Left lung (tissue), 10 donors: Measurements from ENCODE around the gene CDH11. TPM values are rescaled to one million over a fixed set of nuclear protein-coding genes. Genes with fewer than 3 reads are reported as not detected.

Source experiments
- ATAC-seq: fragments of 200-7000 bp; cut with Tn5 transposase; one replicate; pipeline ENCODE4 v1.9.1; 2020; ENCODE audit warnings: moderate library complexity
- DNase-seq, 4 donors: peaks; one replicate each; pipeline ENCODE4 v3.0.0-alpha.2; 2013 to 2020
- H3K27ac ChIP-seq, 2 donors: fragments of 200-600 bp; sonication (generic) in 1 of 2; one replicate each; pipeline versions ENCODE4 v1.5.0 to v1.8.0; 2020 to 2021
- H3K27me3 ChIP-seq, 2 donors: fragments of 200-600 bp; sonication (generic) in 1 of 2; one replicate each; pipeline versions ENCODE4 v1.5.0 to v1.8.0; 2020 to 2021
- H3K36me3 ChIP-seq, 2 donors: fragments of 200-600 bp; sonication (generic) in 1 of 2; one replicate each; pipeline versions ENCODE4 v1.5.0 to v1.8.0; 2020 to 2021
- H3K4me1 ChIP-seq, 2 donors: fragments of 200-600 bp; one replicate each; pipeline ENCODE4 v1.8.0; 2021
- H3K4me3 ChIP-seq, 2 donors: fragments of 200-600 bp; sonication (generic) in 1 of 2; one replicate each; pipeline versions ENCODE4 v1.5.0 to v1.8.0; 2020 to 2021; ENCODE audit warnings: mild to moderate bottlenecking in 1 of 2
- H3K9me3 ChIP-seq, 2 donors: fragments of 200-600 bp; sonication (generic) in 1 of 2; one replicate each; pipeline versions ENCODE4 v1.5.0 to v1.8.0; 2020 to 2021
- CTCF ChIP-seq, 2 donors: fragments of 200-600 bp; sonication (generic) in 1 of 2; IDR thresholded peaks; one replicate each; pipeline versions ENCODE4 v1.5.0 to v1.8.0; 2021; ENCODE audit warnings: antibody characterized with exemption in 2 of 2
- intact Hi-C, 2 donors: fragments of 100-400 bp; cut with DNase I; formaldehyde crosslinking; loops; one replicate each; pipeline versions ENCODE4 v1.11.2 to v1.14.2; 2022
- polyA plus RNA-seq, 6 donors: library from polyadenylated mRNA; unstranded; fragments of 120-200 nt; gene quantifications; one replicate each; pipeline ENCODE4 v1.2.1, GENCODE V29; 2013; ENCODE audit not compliant: insufficient read length in 6 of 6
- total RNA-seq, 2 donors: library from RNA; stranded (reverse); fragmentation: NEBNext Ultra II Directional; extraction: Animal tissue kit (Norgen Biotek cat#: 25700); gene quantifications; one replicate each; pipeline ENCODE4 v1.2.1, GENCODE V29; 2021
- donor health status: DM: no; HTN: yes; CAD: no.
- donor health status: DM: no; HTN: no; CAD: no.

CDH11 gene
- total and polyA plus RNA-seq, 8 donors, result 161 to 350 (median 311) TPM

GRCh38 chr16:65095090-65095728, 26.7 kb downstream of the CDH11 start:
- Histone ChIP-seq H3K27me3 (no peaks in the 10 kb centered on the region), H3K4me1 (no peaks in the 10 kb centered on the region), H3K9me3 (no peaks in the 10 kb centered on the region), H3K36me3 (no peaks in the 10 kb centered on the region), H3K4me3 (no peak overlapping the region), H3K27ac (no peak overlapping the region)
- no peak for DNase-seq
- intact Hi-C loops, result no loop called here
- no peak for ATAC-seq
- TF ChIP-seq CTCF (IDR thresholded peaks at IDR 0.05), result no peak

DNA sequence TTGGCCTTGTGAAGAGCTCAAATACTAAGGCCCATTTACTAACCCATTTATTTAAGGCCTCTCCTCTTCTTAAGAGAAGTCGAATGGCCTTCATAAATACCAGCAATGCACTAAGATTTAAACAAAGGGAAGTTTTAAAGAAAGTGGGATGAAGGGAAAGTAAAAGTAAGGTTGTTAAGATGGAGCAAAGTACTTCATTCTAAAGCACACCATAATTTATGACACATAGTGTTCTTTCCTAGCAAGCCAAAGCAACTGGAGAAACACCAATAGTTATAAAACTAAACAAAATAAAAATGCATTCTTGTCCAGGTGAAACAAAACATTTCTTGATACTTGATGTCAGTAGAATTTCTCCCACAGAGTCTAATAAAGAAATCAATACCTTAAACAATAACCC, 27.9 kb downstream of the CDH11 start:
- Histone ChIP-seq H3K9me3 (no peaks in the 10 kb centered on the region), H3K4me3 (no peak overlapping the region), H3K4me1 (no peaks in the 10 kb centered on the region), H3K36me3 (no peaks in the 10 kb centered on the region), H3K27me3 (no peaks in the 10 kb centered on the region), H3K27ac (no peak overlapping the region)
- intact Hi-C loops, result no loop called here
- no peak for DNase-seq
- no peak for ATAC-seq
- TF ChIP-seq CTCF (IDR thresholded peaks at IDR 0.05), result no peak

DNA sequence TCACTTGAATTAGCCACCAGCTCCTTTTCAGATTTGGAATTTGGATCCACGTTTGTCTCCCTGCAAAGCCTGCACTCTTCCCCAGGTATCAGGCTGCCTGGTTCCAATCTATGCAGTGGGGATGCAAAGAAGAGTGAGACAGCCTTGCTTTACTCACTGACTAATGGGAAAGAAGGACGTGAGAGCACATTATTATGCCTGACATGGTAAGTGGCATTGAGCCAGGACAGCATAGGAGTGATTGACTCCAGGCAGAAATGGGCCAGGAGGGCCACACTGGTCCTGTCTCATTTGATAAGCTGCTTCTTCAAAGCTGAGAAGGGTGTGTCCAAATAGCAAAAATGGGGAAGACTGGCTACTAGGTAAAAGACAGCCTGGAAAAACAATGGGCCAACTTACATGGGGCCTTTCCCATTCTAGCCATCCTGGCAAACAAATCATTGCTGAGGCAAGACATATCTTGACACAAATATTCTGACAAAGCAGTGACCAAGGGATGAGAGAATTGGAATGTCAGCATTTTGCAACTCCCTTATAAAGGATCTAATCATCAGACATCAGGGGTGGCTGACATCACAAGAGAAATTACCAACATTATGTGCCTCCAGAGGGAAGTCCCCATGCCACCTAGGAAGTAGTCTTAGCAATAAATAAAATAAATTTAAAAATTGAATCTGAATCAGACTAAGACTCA, 38.6 kb downstream of the CDH11 start:
- Histone ChIP-seq H3K9me3 (no peaks in the 10 kb centered on the region), H3K36me3 (no peaks in the 10 kb centered on the region), H3K4me3 (no peak overlapping the region), H3K27ac (no peak overlapping the region), H3K27me3 (no peaks in the 10 kb centered on the region), H3K4me1 (no peaks in the 10 kb centered on the region)
- no peak for DNase-seq
- ATAC-seq, result no peak
- TF ChIP-seq CTCF (IDR thresholded peaks at IDR 0.05), result no peak
- intact Hi-C loops, result no loop called here

- DNase-seq (no peak), ATAC-seq (no peak)
- H3K27me3 ChIP-seq, result no peaks in the 10 kb centered on the region
- no peaks in the 10 kb centered on the region for H3K4me1 ChIP-seq
- intact Hi-C loops, result no loop called here
- H3K27ac ChIP-seq, result no peak overlapping the region
- no peak overlapping the region for H3K4me3 ChIP-seq
- TF ChIP-seq CTCF (IDR thresholded peaks at IDR 0.05), result no peak
- no peaks in the 10 kb centered on the region for H3K9me3 ChIP-seq
- no peaks in the 10 kb centered on the region for H3K36me3 ChIP-seq
These were observed 42.3 kb downstream of the CDH11 start for GRCh38 chr16:65079549-65079948.

DNA sequence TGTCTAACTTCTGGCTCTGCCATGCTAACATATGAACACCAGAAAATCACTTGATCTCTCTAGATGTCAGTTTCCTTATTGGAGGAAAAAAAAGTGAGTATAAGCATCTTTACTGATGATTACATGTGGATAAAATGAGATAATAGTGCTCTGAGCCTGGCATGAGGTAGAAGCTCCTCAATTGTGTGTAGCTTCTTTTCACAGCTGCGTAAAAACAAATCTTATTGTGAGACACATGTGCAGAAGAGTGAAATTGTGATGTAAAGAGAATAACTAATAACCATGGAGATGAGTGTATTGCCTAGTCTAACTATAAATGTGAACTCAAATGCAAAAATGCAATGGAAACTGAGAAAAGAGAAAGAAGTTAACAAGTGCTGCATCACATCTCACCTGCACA, 44.7 kb downstream of the CDH11 start:
- H3K9me3 ChIP-seq, result no peaks in the 10 kb centered on the region
- no peak overlapping the region for H3K27ac ChIP-seq
- no peak for TF ChIP-seq CTCF (IDR thresholded peaks at IDR 0.05)
- DNase-seq (no peak), ATAC-seq (no peak)
- no peaks in the 10 kb centered on the region for H3K4me1 ChIP-seq
- intact Hi-C loops, result no loop called here
- no peak overlapping the region for H3K4me3 ChIP-seq
- no peaks in the 10 kb centered on the region for H3K36me3 ChIP-seq
- no peaks in the 10 kb centered on the region for H3K27me3 ChIP-seq
